BJ (cell line): ENCODE data around the gene ZMPSTE24. TPM values are rescaled to one million over a fixed set of nuclear protein-coding genes. Genes with fewer than 3 reads are reported as not detected.

Experiments
- CTCF ChIA-PET: fragments of 350-600 bp; formaldehyde crosslinking; extraction: SDS; loops from one replicate; lab custom pipeline; 2021; ENCODE audit warnings: antibody characterized with exemption, inconsistent platforms; lab: Yijun Ruan, JAX
- POLR2A ChIA-PET: fragments of 300-600 bp; sonication (Branson Sonifier 250); formaldehyde crosslinking; extraction: SDS; loops from one replicate; lab custom pipeline; 2021; ENCODE audit warnings: antibody characterized with exemption; lab: Charles Lee
- DNase-seq: peaks from one replicate; pipeline ENCODE4 v3.0.0-alpha.2; 2011; ENCODE audit warnings: low read depth
- H3K27me3 ChIP-seq: 2 replicates; pipeline ENCODE4 v1.6.0; 2011; ENCODE audit warnings: low read length; ENCODE audit not compliant: control insufficient read depth, insufficient read depth
- H3K36me3 ChIP-seq: 2 replicates; pipeline ENCODE4 v1.5.1; 2011; ENCODE audit warnings: low read length; ENCODE audit not compliant: control insufficient read depth, insufficient read depth
- H3K4me3 ChIP-seq: 2 replicates; pipeline ENCODE4 v1.5.1; 2011; ENCODE audit warnings: low read depth, mild to moderate bottlenecking, control low read depth, low read length
- CTCF ChIP-seq: IDR thresholded peaks from 2 replicates; pipeline ENCODE4 v1.5.1; 2011; ENCODE audit warnings: low read depth, mild to moderate bottlenecking, control low read depth, inconsistent platforms, low read length, moderate library complexity; ENCODE audit not compliant: insufficient read depth
- polyA plus RNA-seq: library from polyadenylated mRNA; depleted of rRNA; stranded (reverse); fragments of >200 nt; gene quantifications from 2 replicates; pipeline ENCODE4 v1.2.3, GENCODE V29; 2011

The ZMPSTE24 gene
- polyA plus RNA-seq, 1 experiment, result 16.5 TPM

- Histone ChIP-seq H3K27me3 (no peaks in the 10 kb centered on the region), H3K4me3 (no peak overlapping the region), H3K36me3 (peaks cover 8% of the 10 kb centered on the region)
- ChIA-PET POLR2A (no interaction called here), CTCF (interaction anchor here (1.1 to 1.3 kb wide), 2 partner anchors 8 to 121 kb away, joined by 3 read pairs; no protein-coding TSS in a partner anchor)
- no peak for DNase-seq
- no peak for TF ChIP-seq CTCF
These were observed 15.6 kb downstream of the ZMPSTE24 start for GRCh38 chr1:40273547-40274166.

GRCh38 chr1:40274331-40274730 is 16.3 kb downstream of the ZMPSTE24 start:
- Histone ChIP-seq H3K27me3 (no peaks in the 10 kb centered on the region), H3K4me3 (no peak overlapping the region), H3K36me3 (peaks cover 5% of the 10 kb centered on the region)
- ChIA-PET POLR2A (no interaction called here), CTCF (interaction anchor here (1.1 to 2.1 kb wide), 2 partner anchors 8 to 121 kb away, joined by 3 to 6 read pairs; no protein-coding TSS in a partner anchor)
- no peak for TF ChIP-seq CTCF
- no peak for DNase-seq

GRCh38 chr1:40276122-40276521 is 18.1 kb downstream of the ZMPSTE24 start:
- POLR2A ChIA-PET, result no interaction called here

GRCh38 chr1:40281853-40282252 is 23.8 kb downstream of the ZMPSTE24 start:
- POLR2A ChIA-PET, result no interaction called here
- no peak for TF ChIP-seq CTCF
- Histone ChIP-seq H3K4me3 (no peak overlapping the region), H3K36me3 (peaks cover 2% of the 10 kb centered on the region), H3K27me3 (no peaks in the 10 kb centered on the region)
- CTCF ChIA-PET, result interaction anchor here (1.1 to 1.3 kb wide), 2 partner anchors 8 to 129 kb away, joined by 3 read pairs; no protein-coding TSS in a partner anchor
- DNase-seq, result no peak

More at GRCh38 chr1:40276122-40276521, 18.1 kb downstream of the ZMPSTE24 start:
- no peak overlapping the region for H3K4me3 ChIP-seq
- no peak for TF ChIP-seq CTCF
- no peak for DNase-seq
- H3K36me3 ChIP-seq, result peaks cover 4% of the 10 kb centered on the region
- CTCF ChIA-PET, result interaction anchor here (1.2 to 2.1 kb wide), 2 partner anchors 40 to 123 kb away, joined by 3 to 6 read pairs; no protein-coding TSS in a partner anchor
- no peaks in the 10 kb centered on the region for H3K27me3 ChIP-seq

- H3K4me3 ChIP-seq, result no peak overlapping the region
- TF ChIP-seq CTCF, result no peak
- POLR2A ChIA-PET, result no interaction called here
- CTCF ChIA-PET, result interaction anchor here (0.7 to 2.1 kb wide), 3 partner anchors 19 to 147 kb away, joined by 3 to 12 read pairs (median 4); no protein-coding TSS in a partner anchor
- H3K27me3 ChIP-seq, result no peaks in the 10 kb centered on the region
- DNase-seq, result no peak
- H3K36me3 ChIP-seq, result peaks cover 5% of the 10 kb centered on the region; the same call in 1 of the 2 replicates
These were observed 33.3 kb downstream of the ZMPSTE24 start for GRCh38 chr1:40291293-40291692.
